GM12878 (cell line): ENCODE data around the gene ZNF385A. TPM values are rescaled to one million over a fixed set of nuclear protein-coding genes. Genes with fewer than 3 reads are reported as not detected.

Experiments
- ATAC-seq: fragments of 200-7000 bp; cut with Tn5 transposase; 3 replicates; pipeline ENCODE4 v1.9.1; 2020; ENCODE audit warnings: mild to moderate bottlenecking, moderate library complexity
- BruUV-seq: library from RNA; stranded (reverse); fragments of 400-500 nt; replicated peaks from 2 replicates; lab custom pipeline; 2021; lab: Mats Ljungman, UMichigan
- CTCF ChIA-PET: fragments of 300-600 bp; sonication (Branson Sonifier 250); formaldehyde crosslinking; extraction: SDS; loops from one replicate; lab custom pipeline; 2021; ENCODE audit warnings: inconsistent platforms; lab: Yijun Ruan, JAX
- POLR2A ChIA-PET: fragments of 350-600 bp; formaldehyde crosslinking; extraction: SDS; loops from one replicate; lab custom pipeline; 2021; ENCODE audit warnings: inconsistent platforms; lab: Charles Lee
- RAD21 ChIA-PET: fragments of 300-600 bp; sonication (Branson Sonifier 250); formaldehyde crosslinking; loops from one replicate; lab custom pipeline; 2023; ENCODE audit warnings: antibody characterized with exemption; ENCODE audit not compliant: unreplicated experiment; lab: Charles Lee
- SMC1A ChIA-PET: fragments of 300-600 bp; sonication (Branson Sonifier 250); formaldehyde crosslinking; loops from one replicate; lab custom pipeline; 2023; ENCODE audit not compliant: unreplicated experiment, uncharacterized antibody; lab: Charles Lee
- DNase-seq: peaks from one replicate; pipeline ENCODE4 v3.0.0-alpha.2; 2011; ENCODE audit warnings: low read depth, low spot score
- FAIRE-seq: peaks from 3 replicates; lab custom pipeline; 2011; peaks lifted over from hg19 to GRCh38; lab: Jason Lieb, UNC
- H2AFZ ChIP-seq: 2 replicates; pipeline ENCODE4 v1.6.0; 2011; ENCODE audit warnings: low read depth, low read length, control low read depth; ENCODE audit not compliant: control insufficient read depth
- H3K27ac ChIP-seq: 2 replicates; pipeline ENCODE4 v1.5.1; 2011; ENCODE audit warnings: control low read depth; ENCODE audit not compliant: control insufficient read depth, insufficient read depth
- H3K27me3 ChIP-seq, 2 experiments: replicated peaks in 1 of 2; 2 replicates each; pipeline versions ENCODE4 v1.6.0 to v1.6.1; 2011; ENCODE audit warnings: low read length in 1 of 2; ENCODE audit not compliant: control insufficient read depth in 2 of 2, insufficient read depth in 2 of 2
- H3K36me3 ChIP-seq, 2 experiments: 2 replicates each; pipeline ENCODE4 v1.5.1; 2011; ENCODE audit warnings: low read length in 1 of 2; ENCODE audit not compliant: control insufficient read depth in 2 of 2, insufficient read depth in 2 of 2
- H3K4me1 ChIP-seq: 2 replicates; pipeline ENCODE4 v1.6.1; 2011; ENCODE audit warnings: mild to moderate bottlenecking, low read length, moderate library complexity, mixed read lengths; ENCODE audit not compliant: control insufficient read depth, insufficient read depth
- H3K4me2 ChIP-seq: 2 replicates; pipeline ENCODE4 v1.6.0; 2011; ENCODE audit warnings: control low read depth; ENCODE audit not compliant: control insufficient read depth, insufficient read depth
- H3K4me3 ChIP-seq: fragments of 200-600 bp; sonication (generic); 2 replicates; pipeline ENCODE4 v1.5.1; 2016
- H3K79me2 ChIP-seq: 2 replicates; pipeline ENCODE4 v1.6.0; 2011; ENCODE audit warnings: low read length; ENCODE audit not compliant: control insufficient read depth, insufficient read depth
- H3K9ac ChIP-seq: 2 replicates; pipeline ENCODE4 v1.8.0; 2011; ENCODE audit warnings: low read length, control low read depth, mixed read lengths; ENCODE audit not compliant: control insufficient read depth, insufficient read depth
- H3K9me3 ChIP-seq: replicated peaks from 3 replicates; pipeline ENCODE4 v1.5.1; 2011; ENCODE audit warnings: mild to moderate bottlenecking, low read length; ENCODE audit not compliant: control insufficient read depth, insufficient read depth
- H4K20me1 ChIP-seq: 2 replicates; pipeline ENCODE4 v1.6.0; 2011; ENCODE audit not compliant: control insufficient read depth, insufficient read depth
- CBX5 ChIP-seq: sonication (generic); IDR thresholded peaks from 2 replicates; pipeline ENCODE4 v1.6.1; 2016; ENCODE audit warnings: low read depth, moderate library complexity, mild to moderate bottlenecking, inconsistent platforms
- E2F8 ChIP-seq: fragments of 450-650 bp; IDR thresholded peaks from 2 replicates; pipeline ENCODE4 v1.6.1; 2018; ENCODE audit warnings: mild to moderate bottlenecking, low read depth, moderate library complexity; ENCODE audit not compliant: partially characterized antibody
- EGR1 ChIP-seq, 2 experiments: IDR thresholded peaks; 1 replicate in 1 of 2; 2 replicates in 1 of 2; pipeline ENCODE4 v1.6.1; 2011 to 2012; ENCODE audit warnings: low read depth in 2 of 2, low read length in 2 of 2, borderline replicate concordance in 1 of 2, mild to moderate bottlenecking in 1 of 2, moderate library complexity in 1 of 2
- FOS ChIP-seq: IDR thresholded peaks from 3 replicates; pipeline ENCODE4 v1.6.1; 2011; ENCODE audit warnings: borderline replicate concordance; ENCODE audit not compliant: insufficient read length; ENCODE audit errors: extremely low read depth
- GABPA ChIP-seq: IDR thresholded peaks from 2 replicates; pipeline ENCODE4 v1.6.1; 2014; ENCODE audit warnings: antibody characterized with exemption, low read depth, mild to moderate bottlenecking, inconsistent platforms
- HDGF ChIP-seq: fragments of 450-650 bp; IDR thresholded peaks from 2 replicates; pipeline ENCODE4 v1.6.1; 2016; ENCODE audit warnings: antibody characterized with exemption
- MYB ChIP-seq: fragments of 150-350 bp; IDR thresholded peaks from 2 replicates; pipeline ENCODE4 v1.6.1; 2014; ENCODE audit warnings: mild to moderate bottlenecking, low read depth, low read length, borderline replicate concordance
- NFIC ChIP-seq: IDR thresholded peaks from 2 replicates; pipeline ENCODE4 v1.6.1; 2012; ENCODE audit warnings: low read depth, mild to moderate bottlenecking, inconsistent platforms, low read length, moderate library complexity
- NFYB ChIP-seq: IDR thresholded peaks from 2 replicates; pipeline ENCODE4 v1.6.1; 2011; ENCODE audit warnings: low read depth, mild to moderate bottlenecking, low read length, improper control_type of control experiment, moderate library complexity; ENCODE audit not compliant: insufficient read depth
- NR2C2 ChIP-seq: IDR thresholded peaks from 2 replicates; pipeline ENCODE4 v1.6.1; 2011; ENCODE audit warnings: borderline replicate concordance, low read depth; ENCODE audit not compliant: control insufficient read depth, insufficient read length
- POLR2AphosphoS5 ChIP-seq: IDR thresholded peaks from 2 replicates; pipeline ENCODE4 v1.6.1; 2011; ENCODE audit warnings: mild to moderate bottlenecking, low read length, inconsistent platforms
- RAD21 ChIP-seq: IDR thresholded peaks from 2 replicates; pipeline ENCODE4 v1.6.1; 2011; ENCODE audit warnings: mild to moderate bottlenecking, low read depth, low read length, moderate library complexity; ENCODE audit not compliant: insufficient read depth
- RELB ChIP-seq: fragments of 450-650 bp; IDR thresholded peaks from 2 replicates; pipeline ENCODE4 v1.6.1; 2017; ENCODE audit warnings: low read depth, mild to moderate bottlenecking, moderate library complexity
- ZBTB33 ChIP-seq: fragments of 450-650 bp; IDR thresholded peaks from 2 replicates; pipeline ENCODE4 v1.6.1; 2017; ENCODE audit warnings: mild to moderate bottlenecking
- ZNF217 ChIP-seq: fragments of 450-650 bp; IDR thresholded peaks from 2 replicates; pipeline ENCODE4 v1.6.1; 2017; ENCODE audit warnings: antibody characterized with exemption, mild to moderate bottlenecking
- whole genome bisulfite sequencing: methylation state at CpG from one replicate; pipeline ENCODE4 v1.1.6; 2016; ENCODE audit warnings: low lambda C conversion rate; ENCODE audit not compliant: insufficient replicate concordance, insufficient coverage; ENCODE audit errors: missing lambda C conversion rate; 5-methylcytosine and 5-hydroxymethylcytosine counted together
- in situ Hi-C: fragments of 300-500 bp; cut with MboI; formaldehyde crosslinking; loops from 9 replicates; pipeline ENCODE4 v1.14.3; 2018; ENCODE audit warnings: mixed read lengths
- intact Hi-C: fragments of 100-400 bp; cut with micrococcal nuclease; formaldehyde crosslinking; loops from one replicate; pipeline ENCODE4 v1.14.2; 2022; ENCODE audit not compliant: unreplicated experiment
- polyA plus RNA-seq, 11 experiments: library from polyadenylated mRNA; depleted of rRNA in 4 of 11; unstranded in 6 of 11; stranded (reverse) in 5 of 11; fragments of >200 nt; fragmentation: Nextera tagmentation in 4 of 11; fragmentation: Illumina TruSeq in 1 of 11; extraction: Ambion mirVana in 4 of 11; extraction: Trizol in 1 of 11; gene quantifications; 1 replicate in 1 of 11; 2 replicates in 10 of 11; pipeline versions ENCODE4 v1.2.1 to v1.2.3, GENCODE V29; 2011 to 2016; ENCODE audit warnings: inconsistent platforms in 2 of 11, missing spikeins in 2 of 11, low read depth in 1 of 11
- total RNA-seq, 4 experiments: library from RNA; depleted of rRNA in 3 of 4; stranded (reverse); fragments of >200 nt in 3 of 4; fragmentation: Illumina TruSeq in 1 of 4; extraction: Trizol in 1 of 4; gene quantifications; 2 replicates each; pipeline versions ENCODE4 v1.2.1 to v1.2.3, GENCODE V29; 2013 to 2021

Gene ZNF385A
- total and polyA plus RNA-seq, 10 of the 15 experiments (the other 5 are each of a cell fraction or from before 2014, with no cell fraction given): 0.26 to 26.1 (median 4.9) TPM

GRCh38 chr12:54394281-54394719 lies 9.8 kb upstream of the ZNF385A start (continued):
- TF ChIP-seq RAD21 (peak; percentile 47), HDGF (no peak), ZNF217 (no peak), POLR2AphosphoS5 (no peak), NR2C2 (no peak), NFYB (no peak), MYB (no peak), RELB (no peak), GABPA (no peak), CBX5 (no peak), EGR1 (IDR thresholded peaks at IDR 0.05; ENCODE audit: borderline replicate concordance in 1 of 2, low read depth in 2 of 2, low read length in 2 of 2) (no peak)

GRCh38 chr12:54393743-54394142 lies 9.2 kb upstream of the ZNF385A start:
- intact Hi-C loops: loop anchor here (1.0 kb wide), 1 partner anchor 46 kb away; no protein-coding TSS in a partner anchor
- H4K20me1 ChIP-seq: no peaks in the 10 kb centered on the region
- ChIA-PET RAD21 (interaction anchor here (0.7 to 2.0 kb wide), 7 partner anchors 12 to 173 kb away, joined by 3 to 7 read pairs (median 5); no protein-coding TSS in a partner anchor), CTCF (interaction anchor here (0.6 to 4.1 kb wide), 23 partner anchors 8 to 332 kb away, joined by 3 to 58 read pairs (median 4); partner anchors contain the start of genes NCKAP1L and ZNF385A), SMC1A (interaction anchor here (0.7 to 2.6 kb wide), 7 partner anchors 9 to 69 kb away, joined by 3 to 17 read pairs (median 4); partner anchors contain the start of gene ZNF385A), POLR2A (interaction anchor here (0.5 to 0.7 kb wide), 4 partner anchors 23 to 115 kb away, joined by 3 to 5 read pairs (median 4); no protein-coding TSS in a partner anchor)
- H3K27ac ChIP-seq: no peak overlapping the region
- no peaks in the 10 kb centered on the region for H3K27me3 ChIP-seq
- ATAC-seq (no peak), DNase-seq (no peak), FAIRE-seq (no peak)
- H3K4me2 ChIP-seq: no peak overlapping the region
- H3K9me3 ChIP-seq: no peaks in the 10 kb centered on the region
- in situ Hi-C loops: no loop called here
- no TSS peak for BruUV-seq
- no peaks in the 10 kb centered on the region for H3K4me1 ChIP-seq
- WGBS: 30% methylated on average over 3 of the region's 3 CpGs
- H3K79me2 ChIP-seq: no peaks in the 10 kb centered on the region
- no peak overlapping the region for H3K9ac ChIP-seq
- no peak overlapping the region for H2AFZ ChIP-seq
- no peak overlapping the region for H3K4me3 ChIP-seq
- no peaks in the 10 kb centered on the region for H3K36me3 ChIP-seq
- TF ChIP-seq E2F8: no peak
- no peak for TF ChIP-seq ZBTB33
- no peak for TF ChIP-seq FOS
- no peak for TF ChIP-seq NFIC
